Activated T-helper 2 cell treated with anti-CD3 and anti-CD28 coated beads, Interferon-gamma antibody, Interleukin-2, Interleukin-4, amounts not matched to agents 10 μg/mL and 5 μg/mL and 100 μg/mL, durations not matched to agents 14 hours and 24 hours and 36 hours (primary cell): ENCODE measurements around the gene NRTN. TPM values are rescaled to one million over a fixed set of nuclear protein-coding genes. Genes with fewer than 3 reads are reported as not detected.
"Not testable (repeated sequence)": the region's sequence is repeated elsewhere in the genome, so short reads cannot be mapped to it uniquely, and the experiment has no call there.

Experiments used
- DNase-seq: peaks from one replicate; pipeline ENCODE4 v3.0.0; 2021; ENCODE audit warnings: low spot score
- H3K27ac Mint-ChIP-seq: one replicate; pipeline ENCODE4 v1.8.0; 2021; ENCODE audit warnings: mixed read lengths
- H3K27me3 Mint-ChIP-seq: one replicate; pipeline ENCODE4 v1.8.0; 2021; ENCODE audit warnings: low read depth, mixed read lengths
- H3K36me3 Mint-ChIP-seq: one replicate; pipeline ENCODE4 v1.8.0; 2021; ENCODE audit warnings: low read depth, mixed read lengths
- H3K4me1 Mint-ChIP-seq: one replicate; pipeline ENCODE4 v1.8.0; 2021; ENCODE audit warnings: low read depth, mixed read lengths
- H3K4me3 Mint-ChIP-seq: one replicate; pipeline ENCODE4 v1.8.0; 2021; ENCODE audit warnings: low read depth, mild to moderate bottlenecking, moderate library complexity, mixed read lengths
- H3K9me3 Mint-ChIP-seq: one replicate; pipeline ENCODE4 v1.8.0; 2021; ENCODE audit warnings: mixed read lengths
- intact Hi-C: fragments of 100-400 bp; cut with micrococcal nuclease; formaldehyde crosslinking; loops from one replicate; pipeline ENCODE4 v1.15.1; 2023
- total RNA-seq: library from RNA; stranded (reverse); gene quantifications from 2 replicates; pipeline ENCODE4 v1.2.3, GENCODE V29; 2022

The NRTN gene
- total RNA-seq, 1 donor from 2014 or later, result 0.87 TPM

DNA sequence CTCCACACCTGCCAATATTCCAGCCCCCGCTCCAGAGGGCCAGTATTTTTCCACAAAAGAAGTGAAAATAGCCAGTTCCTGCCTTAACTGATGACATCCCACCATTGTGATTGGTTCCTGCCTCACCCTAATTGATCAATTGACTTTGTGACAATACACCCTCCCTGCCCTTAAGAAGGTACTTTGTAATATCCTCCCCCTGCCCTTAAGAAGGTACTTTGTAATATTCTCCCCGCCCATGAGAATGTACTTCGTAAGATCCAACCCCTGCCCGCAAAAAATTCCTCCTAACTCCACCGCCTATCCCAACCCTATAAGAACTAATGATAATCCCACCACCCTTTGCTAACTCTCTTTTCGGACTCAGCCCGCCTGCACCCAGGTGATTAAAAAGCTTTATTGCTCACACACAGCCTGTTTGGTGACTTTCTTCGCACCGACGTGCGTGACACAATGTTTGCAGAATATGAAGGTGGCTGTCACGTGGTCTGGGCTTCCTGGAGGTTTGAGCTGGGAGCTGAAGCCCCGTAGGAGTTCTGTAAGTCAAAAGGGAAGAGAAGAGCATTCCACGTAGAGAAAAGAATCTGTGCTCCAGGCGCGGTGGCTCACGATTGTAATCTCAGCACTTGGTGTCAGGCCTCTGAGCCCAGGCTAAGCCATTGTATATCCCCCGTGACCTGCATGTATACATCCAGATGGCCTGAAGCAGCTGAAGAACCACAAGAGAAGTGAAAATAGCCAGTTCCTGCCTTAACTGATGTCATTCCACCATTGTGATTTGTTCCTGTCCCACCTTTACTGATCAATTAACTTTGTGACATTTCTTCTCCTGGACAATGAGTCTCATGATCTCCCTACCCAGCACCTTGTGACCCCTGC is 52.6 kb downstream of the NRTN start:
- no peaks in the 10 kb centered on the region for H3K9me3 Mint-ChIP-seq
- no peaks in the 10 kb centered on the region for H3K36me3 Mint-ChIP-seq
- H3K4me1 Mint-ChIP-seq, result peaks cover 2% of the 10 kb centered on the region
- H3K27ac Mint-ChIP-seq, result no peak overlapping the region
- H3K4me3 Mint-ChIP-seq, result no peak overlapping the region
- H3K27me3 Mint-ChIP-seq, result no peaks in the 10 kb centered on the region
- no peak for DNase-seq
- intact Hi-C loops, result no loop called here

DNA sequence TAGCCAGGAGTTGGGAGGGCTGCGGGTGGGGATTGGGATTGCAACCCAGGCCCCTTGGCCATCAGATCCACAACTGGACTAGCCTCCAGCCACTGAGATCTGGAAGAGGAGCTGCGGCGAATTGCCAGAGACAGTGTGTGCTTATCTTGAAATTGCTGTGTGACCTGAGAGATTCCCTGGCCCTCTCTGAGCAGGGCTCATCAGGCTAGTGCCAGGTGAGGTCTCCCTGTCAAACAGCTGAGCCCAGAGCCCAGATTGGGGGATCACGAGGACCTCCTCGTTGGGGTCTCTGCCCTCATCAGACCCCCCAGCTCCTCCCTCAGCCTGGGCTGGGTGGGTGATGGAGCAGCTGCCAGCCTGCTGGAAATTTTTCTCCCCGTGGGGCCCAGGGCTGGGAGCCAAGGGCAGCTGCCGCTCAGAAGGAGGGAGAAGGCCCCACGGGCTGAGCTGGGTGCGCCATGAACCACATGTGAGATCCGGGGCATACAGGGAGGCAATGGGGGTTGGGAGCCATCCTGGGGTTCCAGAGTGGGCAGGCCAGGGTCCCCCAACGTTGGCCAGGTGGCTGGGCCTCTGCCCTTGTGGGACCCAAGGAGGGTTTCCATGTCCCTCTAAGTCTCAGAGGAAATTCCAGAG is 58.3 kb downstream of the NRTN start:
- Mint-ChIP-seq H3K36me3 (no peaks in the 10 kb centered on the region), H3K4me1 (no peaks in the 10 kb centered on the region), H3K27ac (no peak overlapping the region), H3K9me3 (no peaks in the 10 kb centered on the region), H3K4me3 (no peak overlapping the region), H3K27me3 (no peaks in the 10 kb centered on the region)
- intact Hi-C loops, result no loop called here
- DNase-seq, result no peak

- H3K9me3 Mint-ChIP-seq, result no peaks in the 10 kb centered on the region
- H3K4me3 Mint-ChIP-seq, result no peak overlapping the region
- H3K27me3 Mint-ChIP-seq, result no peaks in the 10 kb centered on the region
- no peak for DNase-seq
- intact Hi-C loops, result no loop called here
- no peaks in the 10 kb centered on the region for H3K4me1 Mint-ChIP-seq
- H3K36me3 Mint-ChIP-seq, result no peaks in the 10 kb centered on the region
- H3K27ac Mint-ChIP-seq, result no peak overlapping the region
These were observed 59.3 kb downstream of the NRTN start for GRCh38 chr19:5864013-5864720.

GRCh38 chr19:5864725-5865486 is 60.0 kb downstream of the NRTN start:
- Mint-ChIP-seq H3K4me1 (no peaks in the 10 kb centered on the region), H3K27me3 (no peaks in the 10 kb centered on the region), H3K36me3 (no peaks in the 10 kb centered on the region), H3K4me3 (no peak overlapping the region), H3K27ac (no peak overlapping the region), H3K9me3 (no peaks in the 10 kb centered on the region)
- intact Hi-C loops, result no loop called here
- DNase-seq, result no peak

DNA sequence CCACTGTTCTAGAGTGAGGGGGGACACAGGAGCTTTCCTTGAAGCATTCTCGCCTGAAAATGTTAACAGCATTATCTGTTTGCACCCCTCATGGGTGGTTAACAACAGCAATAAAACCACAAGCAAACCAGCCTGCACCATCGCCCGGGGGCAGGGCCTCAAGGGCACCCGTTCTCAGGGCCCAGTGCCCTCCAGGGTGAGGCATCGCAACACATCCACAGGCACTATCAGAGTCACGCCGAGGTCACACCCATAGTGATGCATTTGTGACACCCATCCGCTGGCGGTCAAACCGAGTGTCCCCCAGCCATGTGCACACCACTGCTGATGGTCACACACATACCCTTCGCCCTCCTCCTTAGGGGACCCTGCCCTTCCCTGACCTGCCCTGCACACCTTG is 60.9 kb downstream of the NRTN start:
- no peak overlapping the region for H3K4me3 Mint-ChIP-seq
- no peak overlapping the region for H3K27ac Mint-ChIP-seq
- no peaks in the 10 kb centered on the region for H3K4me1 Mint-ChIP-seq

DNA sequence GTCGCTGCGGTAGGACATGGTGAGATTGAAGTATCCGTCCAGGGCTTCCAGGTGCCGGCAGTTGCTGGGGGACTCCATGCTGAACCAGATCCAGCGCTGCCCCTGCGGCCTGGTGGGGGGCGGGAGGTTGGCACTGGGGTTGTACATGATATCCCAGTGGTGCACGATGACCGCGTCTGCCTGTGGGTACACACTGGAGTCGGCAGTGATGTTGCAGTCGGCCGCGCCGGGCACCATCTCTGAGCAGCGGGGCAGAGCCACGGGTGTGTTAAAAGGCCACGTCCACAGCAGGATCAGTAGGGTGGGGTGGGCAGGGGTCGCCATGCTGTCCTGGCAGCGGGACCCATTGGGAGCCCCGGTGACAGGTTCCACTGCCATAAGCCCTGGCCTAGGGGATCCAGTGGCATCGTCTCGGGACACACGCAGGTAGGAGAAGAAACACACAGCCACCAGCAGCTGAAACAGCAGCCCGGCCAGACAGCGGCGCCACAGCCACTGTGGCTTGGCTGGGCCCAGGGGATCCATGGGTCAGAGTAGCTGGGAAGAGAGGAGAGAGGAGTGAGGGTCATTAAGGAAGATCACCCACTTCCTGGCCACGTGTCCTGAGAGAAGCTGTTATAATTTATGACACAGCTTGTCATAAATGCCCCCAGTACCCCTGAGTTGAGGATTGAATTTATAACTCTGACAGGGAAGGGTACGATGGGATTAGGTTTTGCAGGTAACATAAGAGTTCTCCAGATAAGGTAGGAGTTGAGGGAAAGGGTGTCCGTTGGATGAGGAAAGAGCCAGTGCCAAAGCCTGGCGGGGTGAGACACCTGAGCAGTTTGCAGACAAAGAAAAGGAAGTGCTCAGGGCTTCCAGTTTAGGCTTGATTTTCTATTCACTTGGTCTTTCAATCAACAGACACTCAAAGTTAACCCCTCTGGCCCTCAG is 62.6 kb downstream of the NRTN start:
- DNase-seq, result no peak
- no peaks in the 10 kb centered on the region for H3K4me1 Mint-ChIP-seq
- H3K27ac Mint-ChIP-seq, result no peak overlapping the region
- H3K4me3 Mint-ChIP-seq, result no peak overlapping the region
- H3K36me3 Mint-ChIP-seq, result no peaks in the 10 kb centered on the region
- intact Hi-C loops, result no loop called here
- H3K27me3 Mint-ChIP-seq, result no peaks in the 10 kb centered on the region
- no peaks in the 10 kb centered on the region for H3K9me3 Mint-ChIP-seq

More for the DNA sequence above, 60.9 kb downstream of the NRTN start:
- no peaks in the 10 kb centered on the region for H3K9me3 Mint-ChIP-seq
- no peak for DNase-seq
- intact Hi-C loops, result no loop called here
- H3K27me3 Mint-ChIP-seq, result no peaks in the 10 kb centered on the region
- H3K36me3 Mint-ChIP-seq, result no peaks in the 10 kb centered on the region

DNA sequence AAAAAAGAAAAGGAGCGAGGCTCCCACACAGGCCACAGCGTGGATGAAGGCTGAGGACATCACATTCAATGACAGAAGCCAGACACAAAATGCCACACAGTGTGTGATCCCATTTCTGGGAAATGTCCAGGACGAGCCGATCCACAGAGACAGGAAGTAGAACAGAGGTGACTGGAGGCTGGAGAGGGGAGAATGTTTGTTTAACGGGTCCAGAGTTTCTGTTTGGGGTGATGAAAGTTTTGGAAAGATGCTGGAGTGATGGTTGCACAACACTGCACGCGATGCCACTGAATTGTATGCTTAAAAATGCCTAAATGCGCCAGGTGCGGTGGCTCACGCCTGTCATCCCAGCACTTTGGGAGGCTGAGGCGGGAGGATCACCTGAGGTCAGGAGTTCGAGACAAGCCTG is 66.1 kb downstream of the NRTN start:
- H3K36me3 Mint-ChIP-seq, result no peaks in the 10 kb centered on the region
- intact Hi-C loops, result no loop called here
- no peaks in the 10 kb centered on the region for H3K4me1 Mint-ChIP-seq

DNA sequence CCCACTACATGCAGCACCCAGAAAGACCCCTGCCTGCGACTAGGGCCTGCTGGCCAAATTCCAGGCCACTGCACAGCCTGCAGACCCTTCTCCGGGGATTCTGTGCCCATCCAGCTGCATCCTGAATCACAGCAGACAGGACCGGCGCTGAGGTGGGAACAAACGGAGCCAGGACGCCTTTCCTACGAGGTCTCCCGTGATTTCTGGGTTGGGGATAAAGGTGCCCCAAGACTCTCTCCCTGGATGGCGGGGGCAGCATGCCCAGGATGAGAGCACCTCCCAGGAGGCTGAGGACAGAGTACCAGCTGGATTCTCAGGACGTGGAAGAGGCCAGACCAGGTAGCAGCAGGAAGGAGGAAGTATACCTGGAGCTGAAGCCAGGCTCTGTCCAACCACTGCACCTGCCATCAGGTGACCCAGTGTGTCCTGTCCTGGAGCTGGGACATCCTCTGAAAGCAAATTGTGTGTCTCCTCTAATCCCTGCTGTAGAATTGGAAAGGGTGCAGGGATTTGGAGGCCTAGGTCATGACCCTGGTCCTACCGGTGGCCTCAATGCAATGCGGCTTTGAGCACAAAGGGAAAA is 68.8 kb downstream of the NRTN start:
- H3K27me3 Mint-ChIP-seq, result no peaks in the 10 kb centered on the region
- H3K9me3 Mint-ChIP-seq, result no peaks in the 10 kb centered on the region
- no peak overlapping the region for H3K4me3 Mint-ChIP-seq
- no peak for DNase-seq
- H3K36me3 Mint-ChIP-seq, result no peaks in the 10 kb centered on the region
- H3K4me1 Mint-ChIP-seq, result no peaks in the 10 kb centered on the region
- no peak overlapping the region for H3K27ac Mint-ChIP-seq
- intact Hi-C loops, result no loop called here

More for the DNA sequence above, 66.1 kb downstream of the NRTN start:
- Mint-ChIP-seq H3K27ac (no peak overlapping the region), H3K9me3 (no peaks in the 10 kb centered on the region), H3K4me3 (no peak overlapping the region), H3K27me3 (no peaks in the 10 kb centered on the region)
- no peak for DNase-seq

GRCh38 chr19:5874496-5874895 is 69.6 kb downstream of the NRTN start:
- H3K27ac Mint-ChIP-seq, H3K9me3 Mint-ChIP-seq, DNase-seq, H3K4me3 Mint-ChIP-seq, H3K27me3 Mint-ChIP-seq, H3K36me3 Mint-ChIP-seq, intact Hi-C loops, H3K4me1 Mint-ChIP-seq: not testable (repeated sequence)

- Mint-ChIP-seq H3K27me3 (peaks cover under 1% of the 10 kb centered on the region), H3K4me1 (no peaks in the 10 kb centered on the region), H3K4me3 (no peak overlapping the region), H3K9me3 (no peaks in the 10 kb centered on the region), H3K36me3 (no peaks in the 10 kb centered on the region), H3K27ac (no peak overlapping the region)
- intact Hi-C loops, result no loop called here
- DNase-seq, result no peak
These were observed 72.6 kb downstream of the NRTN start for GRCh38 chr19:5877427-5877826.

DNA sequence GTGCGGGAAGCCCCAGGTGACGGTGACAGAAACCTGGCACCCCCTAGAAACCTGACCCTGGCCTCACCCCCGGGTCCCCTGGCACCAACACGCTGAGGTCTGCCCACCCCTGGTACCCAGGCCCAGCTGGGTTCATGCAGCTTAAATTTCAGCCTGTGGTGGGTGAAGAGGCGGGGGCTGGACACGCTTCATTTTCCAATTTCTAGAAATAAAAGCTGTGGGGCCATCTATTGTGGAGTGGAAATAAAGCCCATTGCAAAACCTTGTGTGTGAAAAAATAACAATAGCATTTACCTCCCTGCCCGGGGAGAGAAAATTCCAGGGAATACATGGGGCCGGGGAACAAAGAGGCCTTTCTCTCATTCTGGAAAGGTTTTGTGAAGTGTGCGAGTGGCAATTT is 73.0 kb downstream of the NRTN start:
- no peak for DNase-seq
- no peaks in the 10 kb centered on the region for H3K36me3 Mint-ChIP-seq
- intact Hi-C loops, result no loop called here
- no peaks in the 10 kb centered on the region for H3K4me1 Mint-ChIP-seq
- no peak overlapping the region for H3K27ac Mint-ChIP-seq
- no peak overlapping the region for H3K4me3 Mint-ChIP-seq
- no peaks in the 10 kb centered on the region for H3K9me3 Mint-ChIP-seq
- H3K27me3 Mint-ChIP-seq, result peaks cover 2% of the 10 kb centered on the region
